Mesendoderm (in vitro differentiated cells): ENCODE measurements around the gene SLC4A5.
A peak's percentile ranks its signal among the peaks of the same experiment; 100 is the strongest.

Source experiments
- DNase-seq: peaks from one replicate; pipeline ENCODE4 v3.0.0; 2013
- H2AK5ac ChIP-seq: 2 replicates; pipeline ENCODE4 v1.6.1; 2013; ENCODE audit warnings: low read length, inconsistent platforms
- H2BK120ac ChIP-seq: 2 replicates; pipeline ENCODE4 v1.6.1; 2013; ENCODE audit warnings: low read depth, mild to moderate bottlenecking, low read length, moderate library complexity, mixed read lengths
- H2BK15ac ChIP-seq: replicated peaks from 2 replicates; pipeline ENCODE4 v1.6.1; 2013; ENCODE audit warnings: low read depth, mild to moderate bottlenecking, moderate library complexity
- H2BK5ac ChIP-seq: 2 replicates; pipeline ENCODE4 v1.6.1; 2013; ENCODE audit warnings: low read length, inconsistent platforms
- H3K18ac ChIP-seq: 2 replicates; pipeline ENCODE4 v1.6.1; 2013; ENCODE audit warnings: mild to moderate bottlenecking, low read length, mixed read lengths
- H3K23ac ChIP-seq: one replicate; pipeline ENCODE4 v1.6.1; 2013; ENCODE audit warnings: low read length
- H3K27ac ChIP-seq: 2 replicates; pipeline ENCODE4 v1.5.1; 2013; ENCODE audit warnings: low read depth, mild to moderate bottlenecking, inconsistent platforms, low read length, moderate library complexity
- H3K27me3 ChIP-seq: 2 replicates; pipeline ENCODE4 v1.6.1; 2013; ENCODE audit warnings: low read length, control low read depth, mild to moderate bottlenecking, inconsistent platforms; ENCODE audit not compliant: insufficient read depth, poor library complexity
- H3K36me3 ChIP-seq: 2 replicates; pipeline ENCODE4 v1.6.1; 2013; ENCODE audit warnings: low read length, inconsistent platforms; ENCODE audit not compliant: control insufficient read depth, insufficient read depth
- H3K4ac ChIP-seq: one replicate; pipeline ENCODE4 v1.6.1; 2013; ENCODE audit warnings: low read depth, mild to moderate bottlenecking, low read length, moderate library complexity
- H3K4me1 ChIP-seq: 2 replicates; pipeline ENCODE4 v1.6.1; 2013; ENCODE audit warnings: low read depth, low read length, inconsistent platforms; ENCODE audit not compliant: control insufficient read depth
- H3K4me2 ChIP-seq: 2 replicates; pipeline ENCODE4 v1.6.1; 2013; ENCODE audit warnings: low read length
- H3K4me3 ChIP-seq: 2 replicates; pipeline ENCODE4 v1.5.1; 2013; ENCODE audit warnings: mild to moderate bottlenecking, low read length
- H3K56ac ChIP-seq: one replicate; pipeline ENCODE4 v1.6.1; 2013; ENCODE audit warnings: low read length
- H3K79me1 ChIP-seq: 2 replicates; pipeline ENCODE4 v1.6.1; 2013; ENCODE audit warnings: low read length, inconsistent platforms
- H3K79me2 ChIP-seq: 2 replicates; pipeline ENCODE4 v1.6.1; 2013; ENCODE audit warnings: mild to moderate bottlenecking, low read length; ENCODE audit not compliant: control insufficient read depth, insufficient read depth
- H3K9ac ChIP-seq: 2 replicates; pipeline ENCODE4 v1.6.1; 2013; ENCODE audit warnings: low read length, inconsistent platforms
- H4K5ac ChIP-seq: one replicate; pipeline ENCODE4 v1.6.1; 2013; ENCODE audit warnings: low read length
- H4K8ac ChIP-seq: one replicate; pipeline ENCODE4 v1.6.1; 2013; ENCODE audit warnings: low read depth, mild to moderate bottlenecking, control low read depth, low read length, moderate library complexity
- WGBS: extraction: QIAGEN DNeasy Blood & Tissue Kit; methylation state at CpG from one replicate; pipeline ENCODE4 v1.1.7; 2013; ENCODE audit warnings: low lambda C conversion rate, missing lambda C conversion rate; ENCODE audit not compliant: insufficient coverage; ENCODE audit errors: extremely low coverage; 5-methylcytosine and 5-hydroxymethylcytosine counted together

Gene SLC4A5

GRCh38 chr2:74186038-74186437 lies 157.2 kb downstream of the SLC4A5 start:
- Histone ChIP-seq H2BK5ac (no peak overlapping the region), H4K5ac (no peak overlapping the region), H4K8ac (no peak overlapping the region), H2BK120ac (no peak overlapping the region), H3K79me2 (no peaks in the 10 kb centered on the region), H3K23ac (no peak overlapping the region), H3K4me2 (no peak overlapping the region), H2AK5ac (no peak overlapping the region), H3K27ac (no peak overlapping the region), H3K4me1 (peaks cover 2% of the 10 kb centered on the region), H3K36me3 (no peaks in the 10 kb centered on the region), H3K9ac (no peak overlapping the region), H3K4ac (no peak overlapping the region), H3K18ac (no peak overlapping the region), H3K56ac (no peak overlapping the region), H3K4me3 (no peak overlapping the region), H3K79me1 (no peaks in the 10 kb centered on the region), H2BK15ac (no peak overlapping the region), H3K27me3 (no peaks in the 10 kb centered on the region)
- DNase-seq: no peak
- no CpG with 5 or more reads among the region's 9 CpGs for WGBS

GRCh38 chr2:74183878-74184277 lies 159.3 kb downstream of the SLC4A5 start:
- no peak overlapping the region for H3K23ac ChIP-seq
- peaks cover 2% of the 10 kb centered on the region for H3K4me1 ChIP-seq
- H2BK15ac ChIP-seq: no peak overlapping the region
- no peaks in the 10 kb centered on the region for H3K36me3 ChIP-seq
- no peak overlapping the region for H3K27ac ChIP-seq
- WGBS: no CpG with 5 or more reads among the region's 2 CpGs
- no peak overlapping the region for H3K4me2 ChIP-seq
- H4K5ac ChIP-seq: no peak overlapping the region
- no peak overlapping the region for H3K4ac ChIP-seq
- no peak overlapping the region for H3K9ac ChIP-seq
- no peaks in the 10 kb centered on the region for H3K27me3 ChIP-seq
- H3K79me1 ChIP-seq: no peaks in the 10 kb centered on the region
- H2BK120ac ChIP-seq: no peak overlapping the region
- H3K18ac ChIP-seq: no peak overlapping the region
- no peak overlapping the region for H4K8ac ChIP-seq
- no peaks in the 10 kb centered on the region for H3K79me2 ChIP-seq
- no peak for DNase-seq
- H2AK5ac ChIP-seq: no peak overlapping the region
- no peak overlapping the region for H2BK5ac ChIP-seq
- no peak overlapping the region for H3K4me3 ChIP-seq
- H3K56ac ChIP-seq: peak overlapping the region; percentile 1

- no CpG with 5 or more reads among the region's 7 CpGs for WGBS
- Histone ChIP-seq H3K4me1 (no peaks in the 10 kb centered on the region), H2AK5ac (no peak overlapping the region), H3K23ac (peak overlapping the region; percentile 9), H3K9ac (peak overlapping the region; percentile 29), H2BK5ac (no peak overlapping the region), H4K5ac (no peak overlapping the region), H3K36me3 (no peaks in the 10 kb centered on the region), H4K8ac (no peak overlapping the region), H3K56ac (peak overlapping the region; percentile 60), H2BK15ac (no peak overlapping the region), H3K27ac (no peak overlapping the region), H3K18ac (no peak overlapping the region), H3K4me2 (no peak overlapping the region), H2BK120ac (no peak overlapping the region), H3K4ac (no peak overlapping the region), H3K4me3 (no peak overlapping the region), H3K27me3 (no peaks in the 10 kb centered on the region), H3K79me2 (peaks cover 13% of the 10 kb centered on the region), H3K79me1 (peaks cover 1% of the 10 kb centered on the region)
- DNase-seq: no peak
Observed at GRCh38 chr2:74181739-74182138, 161.5 kb downstream of the SLC4A5 start.

- DNase-seq: no peak
- Histone ChIP-seq H2AK5ac (no peak overlapping the region), H3K23ac (no peak overlapping the region), H3K4me3 (no peak overlapping the region), H4K5ac (no peak overlapping the region), H2BK5ac (no peak overlapping the region), H3K4me2 (no peak overlapping the region), H3K56ac (peak overlapping the region; percentile 64), H3K4ac (no peak overlapping the region), H3K27me3 (no peaks in the 10 kb centered on the region), H3K79me2 (peaks cover 28% of the 10 kb centered on the region), H2BK120ac (no peak overlapping the region), H4K8ac (no peak overlapping the region), H3K79me1 (peaks cover 2% of the 10 kb centered on the region), H3K27ac (no peak overlapping the region), H3K36me3 (no peaks in the 10 kb centered on the region), H3K4me1 (no peaks in the 10 kb centered on the region), H3K18ac (no peak overlapping the region), H2BK15ac (no peak overlapping the region), H3K9ac (no peak overlapping the region)
- no CpG with 5 or more reads among the region's 25 CpGs for WGBS
Observed at GRCh38 chr2:74179063-74179865, 164.0 kb downstream of the SLC4A5 start.

GRCh38 chr2:74178211-74179062 lies 164.8 kb downstream of the SLC4A5 start, which contains the start of gene MOB1A:
Gene MOB1A (minus strand): TSS chr2:74178879. CDS start chr2:74178674, 205 bp downstream.
- Histone ChIP-seq H3K79me2 (peaks cover 33% of the 10 kb centered on the region), H4K8ac (peak within 1 kb of the TSS; percentile 79), H2AK5ac (no peak within 1 kb of the TSS), H4K5ac (no peak within 1 kb of the TSS), H3K23ac (no peak within 1 kb of the TSS), H2BK120ac (no peak within 1 kb of the TSS), H3K18ac (peak within 1 kb of the TSS; percentile 99), H3K9ac (peak within 1 kb of the TSS; percentile 94), H3K79me1 (peaks cover 2% of the 10 kb centered on the region), H3K56ac (peak within 1 kb of the TSS; percentile 93), H3K36me3 (no peaks in the 10 kb centered on the region), H3K27me3 (no peaks in the 10 kb centered on the region), H3K4me3 (peak within 1 kb of the TSS; percentile 73), H3K4ac (peak within 1 kb of the TSS; percentile 90), H3K4me1 (no peaks in the 10 kb centered on the region), H2BK15ac (no peak within 1 kb of the TSS), H3K4me2 (peak within 1 kb of the TSS; percentile 64), H3K27ac (peak within 1 kb of the TSS; percentile 98), H2BK5ac (no peak within 1 kb of the TSS)
- no CpG with 5 or more reads among the region's 84 CpGs for WGBS
- DNase-seq: peak; percentile 99
